ENCODE data around the gene FRK.
"Not testable (repeated sequence)": the region's sequence is repeated elsewhere in the genome, so short reads cannot be mapped to it uniquely, and the experiment has no call there.

Gene FRK

GRCh38 chr6:115891750-115892149, 168.9 kb downstream of the FRK start:
- Mint-ChIP-seq H3K27ac (no peak overlapping the region), H3K36me3 (ENCODE audit: low read depth) (no peaks in the 10 kb centered on the region), H3K9me3 (no peaks in the 10 kb centered on the region), H3K27me3 (peaks cover 12% of the 10 kb centered on the region), H3K4me1 (ENCODE audit: low read depth) (peaks cover 7% of the 10 kb centered on the region), H3K4me3 (no peak overlapping the region)

DNA sequence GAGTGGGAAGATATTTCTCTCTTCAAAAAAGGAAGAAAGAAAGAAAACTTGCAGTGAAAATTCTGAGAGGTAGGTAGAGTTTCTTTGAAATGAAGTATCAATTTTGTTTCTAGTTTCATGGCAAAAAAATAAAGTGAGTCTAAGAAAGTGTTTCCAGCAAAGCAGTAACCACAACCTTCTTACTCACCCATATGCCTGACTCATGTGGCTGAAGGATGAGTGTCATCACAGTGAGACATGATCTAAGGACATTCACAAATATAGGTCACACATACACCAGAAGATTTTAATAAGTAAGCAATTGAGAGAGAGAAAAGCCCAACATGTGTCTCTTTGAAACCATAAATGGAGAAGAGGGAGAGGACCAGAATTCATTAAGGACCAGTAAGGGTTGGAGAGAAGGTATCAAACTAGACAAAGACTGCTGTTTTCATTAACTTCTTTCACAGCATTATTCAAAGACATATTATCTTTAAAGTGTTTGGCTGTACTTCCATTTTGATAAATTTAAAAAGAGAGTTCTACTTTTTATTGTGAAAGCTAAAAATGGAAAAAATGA, 169.5 kb downstream of the FRK start:
- H3K4me3 Mint-ChIP-seq, result no peak overlapping the region
- H3K36me3 Mint-ChIP-seq (ENCODE audit: low read depth), result no peaks in the 10 kb centered on the region
- no peaks in the 10 kb centered on the region for H3K9me3 Mint-ChIP-seq
- H3K4me1 Mint-ChIP-seq (ENCODE audit: low read depth), result peaks cover 7% of the 10 kb centered on the region
- peaks cover 12% of the 10 kb centered on the region for H3K27me3 Mint-ChIP-seq
- H3K27ac Mint-ChIP-seq, result peak overlapping the region; percentile 17

GRCh38 chr6:115890238-115890637, 170.5 kb downstream of the FRK start:
- Mint-ChIP-seq H3K27ac (no peak overlapping the region), H3K9me3 (no peaks in the 10 kb centered on the region), H3K36me3 (ENCODE audit: low read depth) (no peaks in the 10 kb centered on the region), H3K4me3 (no peak overlapping the region), H3K4me1 (ENCODE audit: low read depth) (peaks cover 7% of the 10 kb centered on the region), H3K27me3 (peaks cover 12% of the 10 kb centered on the region)

DNA sequence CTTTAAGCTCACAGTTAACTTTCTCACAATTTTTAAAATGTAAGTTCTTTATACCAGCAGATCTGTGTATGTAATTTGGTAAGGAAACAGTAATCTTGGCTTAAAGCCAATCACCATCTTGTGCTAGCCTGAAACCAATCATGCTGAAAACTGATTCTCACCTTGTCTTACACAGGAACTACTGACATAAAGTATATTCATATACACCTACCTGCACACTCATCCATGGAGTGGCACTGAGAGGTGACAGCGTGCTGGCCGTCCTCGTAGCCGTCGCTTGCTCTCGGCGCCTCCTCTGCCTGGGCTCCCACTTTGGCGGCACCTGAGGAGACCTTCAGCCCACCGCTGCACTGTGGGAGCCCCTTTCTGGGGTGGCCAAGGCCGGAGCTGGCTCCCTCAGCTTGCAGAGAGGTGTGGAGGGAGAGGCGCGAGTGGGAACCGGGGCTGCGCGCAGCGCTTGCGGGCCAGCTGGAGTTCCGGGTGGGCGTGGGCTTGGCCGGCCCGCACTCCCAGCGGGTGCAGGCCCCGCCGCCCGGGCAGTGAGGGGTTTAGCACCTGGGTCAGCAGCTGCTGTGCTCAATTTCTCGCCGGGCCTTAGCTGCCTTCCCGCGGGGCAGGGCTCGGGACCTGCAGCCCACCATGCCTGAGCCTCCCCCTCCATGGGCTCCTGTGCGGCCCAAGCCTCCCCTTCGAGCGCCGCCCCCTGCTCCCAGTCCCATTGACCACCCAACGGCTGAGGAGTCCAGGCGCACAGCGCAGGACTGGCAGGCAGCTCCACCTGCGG, 171.8 kb downstream of the FRK start:
- not testable (repeated sequence) for H3K36me3 Mint-ChIP-seq (ENCODE audit: low read depth); H3K9me3 Mint-ChIP-seq; H3K27ac Mint-ChIP-seq; H3K27me3 Mint-ChIP-seq; H3K4me1 Mint-ChIP-seq (ENCODE audit: low read depth); H3K4me3 Mint-ChIP-seq

DNA sequence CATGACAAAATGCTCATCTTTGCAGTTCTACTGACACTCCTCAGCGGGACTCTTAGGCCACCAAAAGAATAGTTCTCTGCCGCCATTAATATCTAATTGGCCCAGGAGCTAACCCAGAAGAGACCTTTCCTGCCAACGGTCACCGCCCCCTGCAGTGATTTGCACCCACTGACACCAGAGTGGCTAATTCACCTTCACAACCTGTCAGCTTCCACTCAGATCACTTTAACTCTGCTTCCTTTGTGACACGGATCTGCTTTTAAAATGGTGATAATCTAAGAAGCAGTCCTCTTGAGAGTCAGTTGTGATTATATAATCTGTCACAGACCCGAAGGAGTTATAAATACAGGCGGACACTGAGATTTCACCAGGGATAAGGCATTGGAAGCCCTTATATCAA, 172.8 kb downstream of the FRK start:
- H3K27me3 Mint-ChIP-seq, result peaks cover under 1% of the 10 kb centered on the region
- no peak overlapping the region for H3K27ac Mint-ChIP-seq
- H3K4me1 Mint-ChIP-seq (ENCODE audit: low read depth), result peaks cover 7% of the 10 kb centered on the region
- H3K9me3 Mint-ChIP-seq, result no peaks in the 10 kb centered on the region
- no peaks in the 10 kb centered on the region for H3K36me3 Mint-ChIP-seq (ENCODE audit: low read depth)
- no peak overlapping the region for H3K4me3 Mint-ChIP-seq

GRCh38 chr6:115885636-115886366, 174.9 kb downstream of the FRK start:
- no peaks in the 10 kb centered on the region for H3K27me3 Mint-ChIP-seq
- no peaks in the 10 kb centered on the region for H3K36me3 Mint-ChIP-seq (ENCODE audit: low read depth)
- no peak overlapping the region for H3K27ac Mint-ChIP-seq
- H3K9me3 Mint-ChIP-seq, result no peaks in the 10 kb centered on the region
- H3K4me1 Mint-ChIP-seq (ENCODE audit: low read depth), result peaks cover under 1% of the 10 kb centered on the region
- H3K4me3 Mint-ChIP-seq, result no peak overlapping the region

GRCh38 chr6:115882771-115883170, 177.9 kb downstream of the FRK start:
- no peaks in the 10 kb centered on the region for H3K27me3 Mint-ChIP-seq

GRCh38 chr6:115882174-115882573, 178.5 kb downstream of the FRK start:
- no peaks in the 10 kb centered on the region for H3K36me3 Mint-ChIP-seq (ENCODE audit: low read depth)
- peaks cover 4% of the 10 kb centered on the region for H3K27me3 Mint-ChIP-seq
- no peak overlapping the region for H3K27ac Mint-ChIP-seq
- no peak overlapping the region for H3K4me3 Mint-ChIP-seq
- H3K4me1 Mint-ChIP-seq (ENCODE audit: low read depth), result no peaks in the 10 kb centered on the region
- no peaks in the 10 kb centered on the region for H3K9me3 Mint-ChIP-seq

More at GRCh38 chr6:115882771-115883170, 177.9 kb downstream of the FRK start:
- H3K9me3 Mint-ChIP-seq, result no peaks in the 10 kb centered on the region
- no peak overlapping the region for H3K27ac Mint-ChIP-seq
- no peak overlapping the region for H3K4me3 Mint-ChIP-seq
- H3K36me3 Mint-ChIP-seq (ENCODE audit: low read depth), result no peaks in the 10 kb centered on the region
- H3K4me1 Mint-ChIP-seq (ENCODE audit: low read depth), result no peaks in the 10 kb centered on the region

Data from stimulated activated naive CD8-positive, alpha-beta T cell treated with anti-CD3 and anti-CD28 coated beads, Interleukin-15, Interleukin-2, amounts not matched to agents 100 ng/mL and 50 ng/mL, for 24 hours (primary cell).